Cardiac fibroblast (primary cell): Measurements from ENCODE around the gene SPAAR.
A peak's percentile ranks its signal among the peaks of the same experiment; 100 is the strongest.
"Not testable (repeated sequence)": the region's sequence is repeated elsewhere in the genome, so short reads cannot be mapped to it uniquely, and the experiment has no call there.

Source experiments
- DNase-seq, 2 donors: peaks; one replicate each; pipeline versions ENCODE4 v3.0.0 to v3.0.0-alpha.2; 2010; ENCODE audit warnings: low read depth in 2 of 2
- H3K4me3 ChIP-seq, 2 donors: replicated peaks in 1 of 2; 1 replicate in 1 of 2; 2 replicates in 1 of 2; pipeline ENCODE4 v1.5.1; 2011; ENCODE audit warnings: low read depth in 2 of 2, low read length in 2 of 2, mild to moderate bottlenecking in 2 of 2, moderate library complexity in 1 of 2
- TF ChIP-seq, protein P1 (sequence below): IDR thresholded peaks from one replicate; pipeline ENCODE4 v1.5.1; 2011; ENCODE audit warnings: low read depth, mild to moderate bottlenecking, low read length, inconsistent platforms

SPAAR gene

DNA sequence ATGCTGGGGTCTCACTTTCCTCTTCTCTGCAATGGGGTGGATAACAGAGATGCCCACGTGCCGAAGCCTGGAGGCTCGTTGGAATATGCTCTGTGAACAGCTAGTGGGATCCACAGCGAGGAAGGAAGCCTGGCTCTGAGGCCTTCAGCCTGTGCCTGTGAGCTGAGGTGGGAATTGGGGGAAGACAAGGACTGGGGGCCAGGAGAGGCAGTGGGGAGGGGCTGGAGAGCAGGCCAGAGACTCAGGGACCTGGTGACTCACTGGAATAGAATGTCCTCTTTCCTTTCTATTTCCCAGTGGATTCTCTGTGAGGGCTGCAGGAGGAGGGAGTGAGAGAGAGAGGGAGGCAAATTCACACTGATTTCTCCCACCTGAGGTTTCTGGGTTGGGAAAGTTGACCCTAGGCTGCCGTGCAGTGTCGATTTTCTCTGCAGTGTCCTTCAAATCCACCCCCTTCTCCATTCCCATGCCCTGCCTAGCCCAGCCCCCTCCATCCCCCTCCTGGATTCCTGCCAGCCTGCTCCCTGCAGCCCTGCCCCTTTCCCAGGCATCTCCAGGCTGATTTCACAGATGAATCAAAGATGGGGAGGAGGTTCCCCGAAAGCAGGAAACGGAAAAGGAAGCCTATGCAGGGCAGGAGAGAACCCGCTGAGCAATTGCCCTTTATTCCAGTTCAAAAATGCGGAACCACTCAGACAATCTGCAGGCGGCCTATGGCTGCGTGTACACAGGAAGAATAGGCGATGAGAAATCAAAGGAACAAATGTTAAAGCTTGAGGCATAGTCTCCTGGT is 1.4 kb upstream of the SPAAR start:
- TF ChIP-seq, protein P1, sequence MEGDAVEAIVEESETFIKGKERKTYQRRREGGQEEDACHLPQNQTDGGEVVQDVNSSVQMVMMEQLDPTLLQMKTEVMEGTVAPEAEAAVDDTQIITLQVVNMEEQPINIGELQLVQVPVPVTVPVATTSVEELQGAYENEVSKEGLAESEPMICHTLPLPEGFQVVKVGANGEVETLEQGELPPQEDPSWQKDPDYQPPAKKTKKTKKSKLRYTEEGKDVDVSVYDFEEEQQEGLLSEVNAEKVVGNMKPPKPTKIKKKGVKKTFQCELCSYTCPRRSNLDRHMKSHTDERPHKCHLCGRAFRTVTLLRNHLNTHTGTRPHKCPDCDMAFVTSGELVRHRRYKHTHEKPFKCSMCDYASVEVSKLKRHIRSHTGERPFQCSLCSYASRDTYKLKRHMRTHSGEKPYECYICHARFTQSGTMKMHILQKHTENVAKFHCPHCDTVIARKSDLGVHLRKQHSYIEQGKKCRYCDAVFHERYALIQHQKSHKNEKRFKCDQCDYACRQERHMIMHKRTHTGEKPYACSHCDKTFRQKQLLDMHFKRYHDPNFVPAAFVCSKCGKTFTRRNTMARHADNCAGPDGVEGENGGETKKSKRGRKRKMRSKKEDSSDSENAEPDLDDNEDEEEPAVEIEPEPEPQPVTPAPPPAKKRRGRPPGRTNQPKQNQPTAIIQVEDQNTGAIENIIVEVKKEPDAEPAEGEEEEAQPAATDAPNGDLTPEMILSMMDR: peak; percentile 2
- peak; percentile 94 for DNase-seq
- peak overlapping the region in 1 of 2 donors; percentile 39 for H3K4me3 ChIP-seq

DNA sequence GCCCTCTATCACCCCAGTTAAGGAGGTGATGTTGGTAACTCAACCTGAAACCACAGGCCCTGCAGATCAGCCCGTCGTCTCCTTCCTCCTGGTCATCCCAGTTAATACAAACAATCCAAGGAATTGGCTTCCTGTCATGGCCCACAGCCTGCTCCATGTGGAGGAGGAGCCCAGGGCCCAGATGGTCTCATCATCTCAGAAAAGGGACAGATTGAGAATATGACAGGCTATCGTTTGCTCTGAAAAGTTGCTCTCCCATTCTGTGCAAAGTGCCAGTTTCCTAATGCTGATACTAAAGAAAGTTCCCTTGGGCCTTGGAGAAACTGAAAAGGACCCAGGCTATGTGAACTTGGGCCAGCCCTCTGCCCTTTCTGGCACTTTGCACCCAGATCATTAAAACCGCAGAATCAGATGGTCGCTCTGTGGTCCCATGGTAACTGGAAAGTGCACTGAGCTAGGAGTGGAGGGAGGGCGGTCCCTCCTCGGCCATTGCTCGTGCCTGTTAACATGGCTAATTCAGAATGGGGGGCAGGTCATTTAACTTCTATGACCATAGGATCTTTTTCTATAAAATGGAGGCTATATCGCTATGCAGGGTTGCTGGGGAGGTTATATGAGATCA is 675 bp upstream of the SPAAR start:
- TF ChIP-seq, protein P1: no peak
- H3K4me3 ChIP-seq: peak overlapping the region in 1 of 2 donors; percentile 39
- no peak for DNase-seq

DNA sequence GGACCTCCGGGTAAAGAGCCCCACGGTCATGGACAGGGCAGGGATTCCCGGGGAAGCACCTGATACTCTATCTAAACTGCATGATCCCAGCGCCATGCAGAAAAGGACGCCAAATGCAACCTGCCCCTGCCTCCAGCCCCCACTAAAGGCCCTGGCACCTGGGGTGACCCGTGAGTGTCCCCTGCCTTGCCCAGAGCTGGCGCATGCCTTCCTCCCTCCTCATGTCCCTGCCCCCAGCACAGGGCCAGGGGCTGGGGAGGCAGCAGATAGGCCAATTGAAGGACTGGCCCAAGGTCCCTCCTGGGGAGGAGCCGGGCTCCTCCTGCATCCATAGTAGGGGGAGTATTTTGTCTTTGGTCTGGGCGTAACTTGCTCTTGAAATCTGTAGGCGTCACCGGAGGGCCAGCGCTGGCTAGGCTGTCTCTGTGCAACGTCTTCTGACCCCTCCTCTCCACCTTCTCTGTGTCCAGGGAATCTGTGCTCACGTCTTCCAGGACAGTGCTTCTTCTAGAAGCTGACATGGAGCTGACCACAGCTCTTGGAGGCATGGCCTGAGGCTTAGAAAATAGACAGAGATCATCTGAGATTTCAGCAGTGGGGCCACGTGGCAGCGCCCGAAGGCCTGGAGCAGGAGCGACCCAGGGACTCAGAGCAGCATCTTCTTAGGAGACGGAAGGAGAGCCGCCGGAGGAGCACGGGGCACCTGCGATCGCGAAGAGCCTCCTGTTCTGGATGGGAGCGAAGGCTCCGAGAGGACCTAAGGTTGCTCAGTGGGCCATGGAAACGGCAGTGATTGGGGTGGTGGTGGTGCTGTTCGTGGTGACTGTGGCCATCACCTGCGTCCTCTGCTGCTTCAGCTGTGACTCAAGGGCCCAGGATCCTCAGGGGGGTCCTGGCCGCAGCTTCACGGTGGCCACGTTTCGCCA is 660 bp downstream of the SPAAR start:
- TF ChIP-seq, protein P1: no peak
- peak; percentile 47 to 50 for DNase-seq
- peak overlapping the region in 1 of 2 donors; percentile 40 for H3K4me3 ChIP-seq

DNA sequence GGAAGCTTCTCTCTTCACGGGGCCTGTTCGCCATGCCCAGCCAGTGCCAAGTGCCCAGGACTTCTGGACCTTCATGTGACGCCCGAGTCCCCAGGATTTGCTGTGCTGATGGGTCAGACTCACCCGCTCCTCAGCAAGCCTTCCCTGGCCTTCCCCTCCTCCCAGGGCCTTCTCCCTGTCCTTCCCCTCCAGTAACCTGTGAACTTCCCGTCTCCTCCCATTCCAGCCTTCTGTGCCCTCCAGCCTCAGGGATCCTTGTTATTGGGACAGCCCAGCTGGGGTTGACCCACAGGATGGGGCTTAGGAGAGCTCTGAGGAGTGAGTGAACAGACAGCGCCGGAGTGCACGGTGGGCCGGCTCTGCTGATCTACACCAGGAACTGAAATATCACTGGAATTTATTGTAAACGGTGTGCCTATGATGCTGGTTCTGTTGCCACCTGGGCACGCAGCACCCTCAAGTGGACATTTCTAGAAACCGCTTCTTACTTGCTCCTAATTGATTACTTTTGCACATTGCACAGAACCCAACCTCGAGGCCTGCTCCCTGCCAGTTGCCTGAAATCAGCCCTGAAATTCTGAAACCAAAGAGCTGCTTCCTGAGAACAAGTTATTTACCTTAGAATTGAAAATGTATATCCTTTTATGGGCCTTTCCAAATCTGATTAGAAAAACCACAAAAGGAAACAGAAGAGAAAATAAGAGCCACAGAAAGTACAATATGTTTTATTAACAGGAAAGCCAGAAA is 1.5 kb downstream of the SPAAR start:
- TF ChIP-seq, protein P1: peak; percentile 70
- H3K4me3 ChIP-seq: peak overlapping the region in 1 of 2 donors; percentile 40
- peak; percentile 79 to 83 for DNase-seq

DNA sequence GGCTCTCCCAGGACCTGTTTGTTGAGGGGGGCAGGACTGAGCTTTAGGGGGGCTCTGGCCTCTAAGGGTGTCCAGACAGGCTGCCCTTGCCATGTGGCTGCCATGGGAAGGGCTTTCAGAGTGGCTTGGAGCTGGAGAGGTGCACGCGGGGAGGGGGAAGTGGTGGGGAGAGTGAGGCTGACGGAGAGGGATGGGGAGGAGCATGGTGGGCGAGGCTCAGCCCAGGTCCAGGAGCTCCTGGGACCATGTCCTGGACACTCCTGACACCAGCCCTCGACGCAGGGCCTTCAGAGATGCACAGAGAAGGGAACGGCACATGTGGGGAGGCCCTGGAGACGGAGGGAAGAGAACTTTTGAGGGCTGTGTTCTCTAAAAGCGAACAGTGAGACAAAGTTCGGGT is 2.4 kb downstream of the SPAAR start:
- peak overlapping the region in 1 of 2 donors; percentile 30 for H3K4me3 ChIP-seq
- TF ChIP-seq, protein P1: no peak
- no peak for DNase-seq

DNA sequence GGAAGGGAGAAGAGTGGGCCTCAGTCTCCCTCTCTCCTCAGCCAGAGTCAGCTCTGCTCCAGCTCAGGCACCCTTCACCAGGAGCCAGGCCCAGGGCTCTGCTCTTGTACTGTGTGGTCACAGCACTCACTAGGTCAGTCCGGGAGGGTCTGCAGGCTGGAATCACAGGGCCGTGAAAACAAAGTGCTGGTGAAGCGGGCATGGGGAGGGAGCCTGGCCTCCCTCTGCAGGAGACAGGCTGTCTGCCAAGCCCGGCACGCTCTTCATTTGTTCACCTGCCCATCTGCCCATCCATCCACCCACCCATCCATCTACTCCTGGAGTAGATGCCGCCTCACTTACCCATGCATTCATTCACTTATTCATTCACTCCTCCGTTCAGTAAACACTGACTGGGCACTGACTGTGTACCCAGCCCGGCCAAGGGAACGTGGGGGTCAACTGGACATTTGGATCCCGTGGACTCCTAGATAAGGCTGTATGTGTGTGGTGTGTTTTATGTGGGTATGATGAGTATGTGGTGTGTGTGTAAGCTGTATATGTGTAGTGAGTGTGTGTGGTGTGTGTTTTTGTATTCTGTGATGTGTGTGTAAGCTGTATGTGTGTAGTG is 3.6 kb downstream of the SPAAR start:
- no peak for DNase-seq
- TF ChIP-seq, protein P1: no peak

DNA sequence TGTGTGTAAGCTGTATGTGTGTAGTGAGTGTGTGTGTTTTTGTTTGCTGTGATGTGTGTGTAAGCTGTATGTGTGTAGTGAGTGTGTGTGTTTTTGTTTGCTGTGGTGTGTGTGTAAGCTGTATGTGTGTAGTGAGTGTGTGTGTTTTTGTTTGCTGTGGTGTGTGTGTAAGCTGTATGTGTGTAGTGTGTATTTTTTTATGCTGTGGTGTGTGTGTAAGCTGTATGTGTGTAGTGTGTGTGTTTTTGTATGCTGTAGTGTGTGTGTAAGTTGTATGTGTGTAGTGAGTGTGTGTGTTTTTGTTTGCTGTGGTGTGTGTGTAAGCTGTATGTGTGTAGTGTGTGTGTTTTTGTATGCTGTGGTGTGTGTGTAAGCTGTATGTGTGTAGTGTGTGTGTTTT is 4.1 kb downstream of the SPAAR start:
- not testable (repeated sequence) for DNase-seq, H3K4me3 ChIP-seq

More for the DNA sequence above, 3.6 kb downstream of the SPAAR start:
- H3K4me3 ChIP-seq: peak overlapping the region in 1 of 2 donors; percentile 21
